T-cell (primary cell): ENCODE results near the gene NARS2. TPM values are rescaled to one million over a fixed set of nuclear protein-coding genes. Genes with fewer than 3 reads are reported as not detected.

Experiments
- ATAC-seq, 4 experiments: fragments of 200-7000 bp in 3 of 4; fragments of 150-1000 bp in 1 of 4; cut with Tn5 transposase; replicated peaks in 1 of 4; 1 replicate in 3 of 4; 2 replicates in 1 of 4; pipeline ENCODE4 v1.10.0; 2021; ENCODE audit warnings: moderate library complexity in 3 of 4, mild to moderate bottlenecking in 2 of 4, moderate number of reproducible peaks in 1 of 4
- CTCF ChIA-PET, 2 donors: fragments of 300-600 bp; sonication (Branson Sonifier 250); formaldehyde crosslinking; loops; one replicate each; lab custom pipeline; 2022; ENCODE audit warnings: antibody characterized with exemption in 2 of 2; lab: Charles Lee
- POLR2A ChIA-PET, 2 donors: fragments of 300-600 bp; sonication (Branson Sonifier 250); formaldehyde crosslinking; loops; one replicate each; lab custom pipeline; 2022; ENCODE audit warnings: antibody characterized with exemption in 2 of 2; lab: Charles Lee
- DNase-seq, 35 experiments: peaks; one replicate each; pipeline versions ENCODE4 v3.0.0 to v3.0.0-alpha.2; 2013 to 2023
- H3K27ac ChIP-seq: one replicate; pipeline ENCODE4 v1.5.1; 2013; ENCODE audit warnings: low read length
- H3K27me3 ChIP-seq, 2 experiments: replicated peaks in 1 of 2; 1 replicate in 1 of 2; 2 replicates in 1 of 2; pipeline versions ENCODE4 v1.6.1 to v1.7.0; 2013; ENCODE audit warnings: low read length in 1 of 2, mixed read lengths in 1 of 2; ENCODE audit not compliant: control insufficient read depth in 2 of 2, insufficient read depth in 2 of 2; ENCODE audit errors: extremely low read depth in 1 of 2
- H3K36me3 ChIP-seq, 2 donors: 1 replicate in 1 of 2; 2 replicates in 1 of 2; pipeline versions ENCODE4 v1.6.1 to v1.7.0; 2013; ENCODE audit warnings: low read length in 1 of 2; ENCODE audit not compliant: control insufficient read depth in 2 of 2, insufficient read depth in 1 of 2; ENCODE audit errors: extremely low read depth in 1 of 2
- H3K4me1 ChIP-seq, 2 experiments: 1 replicate in 1 of 2; 2 replicates in 1 of 2; pipeline versions ENCODE4 v1.6.1 to v1.7.0; 2013; ENCODE audit warnings: low read length in 2 of 2, mixed read lengths in 1 of 2; ENCODE audit not compliant: insufficient read depth in 2 of 2, control insufficient read depth in 1 of 2; ENCODE audit errors: extremely low read depth in 1 of 2
- H3K4me3 ChIP-seq, 2 donors: 1 replicate in 1 of 2; 2 replicates in 1 of 2; pipeline versions ENCODE4 v1.5.1 to v1.7.0; 2013; ENCODE audit warnings: mild to moderate bottlenecking in 2 of 2, low read length in 1 of 2, moderate library complexity in 1 of 2; ENCODE audit not compliant: control insufficient read depth in 1 of 2; ENCODE audit errors: extremely low read depth in 1 of 2
- H3K9me3 ChIP-seq: 2 replicates; pipeline ENCODE4 v1.7.0; 2013
- H3K27ac Mint-ChIP-seq, 2 donors: one replicate each; pipeline ENCODE4 v1.8.0; 2020 to 2021; ENCODE audit warnings: mild to moderate bottlenecking in 2 of 2, mixed read lengths in 2 of 2
- H3K27me3 Mint-ChIP-seq, 2 donors: one replicate each; pipeline ENCODE4 v1.8.0; 2021 to 2022; ENCODE audit warnings: mixed read lengths in 2 of 2
- H3K36me3 Mint-ChIP-seq: one replicate; pipeline ENCODE4 v1.8.0; 2021; ENCODE audit warnings: mixed read lengths
- H3K4me1 Mint-ChIP-seq, 3 donors: one replicate each; pipeline ENCODE4 v1.8.0; 2020 to 2022; ENCODE audit warnings: mixed read lengths in 3 of 3, mild to moderate bottlenecking in 1 of 3
- H3K4me3 Mint-ChIP-seq, 3 donors: one replicate each; pipeline ENCODE4 v1.8.0; 2020 to 2022; ENCODE audit warnings: mild to moderate bottlenecking in 3 of 3, mixed read lengths in 3 of 3, moderate library complexity in 3 of 3
- H3K9me3 Mint-ChIP-seq, 3 donors: one replicate each; pipeline ENCODE4 v1.8.0; 2020 to 2022; ENCODE audit warnings: mixed read lengths in 3 of 3
- WGBS: methylation state at CpG from one replicate; pipeline ENCODE4 v1.1.5; 2013; ENCODE audit warnings: missing lambda C conversion rate; ENCODE audit not compliant: insufficient coverage; 5-methylcytosine and 5-hydroxymethylcytosine counted together
- total RNA-seq, 35 experiments: library from RNA in 6 of 35; stranded (reverse) in 6 of 35; fragments of 120-200 nt in 1 of 35; gene quantifications; one replicate each; pipeline versions ENCODE4 v1.2.1 to v1.2.4 and lab custom pipeline; 2013 to 2026

NARS2 gene
- total RNA-seq, 5 donors from 2014 or later (not counting 1 experiment from before 2014, with no cell fraction given), result 12.1 to 17.6 (median 13.3) TPM

DNA sequence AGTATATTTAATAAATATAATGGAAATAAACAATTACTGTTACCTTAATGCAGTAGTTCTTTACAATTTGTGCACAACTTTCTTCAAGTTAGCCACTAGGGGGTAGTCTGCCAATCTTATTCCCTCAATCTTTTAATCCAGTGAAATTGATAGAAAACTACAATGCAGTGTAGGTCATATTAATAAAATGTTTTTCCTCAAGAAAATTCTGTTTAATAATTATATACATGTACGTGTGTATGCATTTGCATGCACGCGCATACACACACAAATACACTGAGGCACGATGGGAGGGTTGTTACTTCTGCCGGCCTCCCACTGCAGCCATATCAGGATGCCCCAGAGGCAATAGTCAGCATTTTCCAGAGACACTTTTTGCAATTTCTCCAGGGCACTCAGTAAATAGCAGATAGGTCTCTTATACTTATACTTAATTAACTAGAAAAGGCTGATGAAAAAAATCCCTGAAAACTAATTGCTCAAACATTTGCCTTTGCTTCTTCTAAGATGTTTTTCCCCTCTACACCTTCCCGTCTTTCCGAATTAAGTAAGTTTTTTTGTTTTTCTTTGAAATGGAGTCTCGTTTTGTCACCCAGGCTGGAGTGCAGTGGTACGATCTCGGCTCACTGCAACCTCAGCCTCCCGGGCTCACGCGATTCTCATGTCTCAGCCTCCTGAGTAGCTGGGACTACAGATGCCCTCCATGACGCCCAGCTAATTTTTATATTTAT, 160.2 kb downstream of the NARS2 start:
- Mint-ChIP-seq H3K9me3 (peaks cover 0 to 4% (median 2%) of the 10 kb centered on the region in 3 donors), H3K4me3 (no peak overlapping the region), H3K4me1 (peaks cover 10 to 26% (median 17%) of the 10 kb centered on the region in 3 donors), H3K36me3 (peaks cover 4% of the 10 kb centered on the region), H3K27me3 (peaks cover 5 to 9% of the 10 kb centered on the region in 2 donors), H3K27ac (no peak overlapping the region)
- Histone ChIP-seq H3K27me3 (peaks cover 0 to 7% of the 10 kb centered on the region in 2 experiments), H3K9me3 (no peaks in the 10 kb centered on the region), H3K27ac (no peak overlapping the region), H3K4me1 (peaks cover 5 to 16% of the 10 kb centered on the region in 2 experiments), H3K4me3 (no peak overlapping the region), H3K36me3 (no peaks in the 10 kb centered on the region)
- ChIA-PET POLR2A (no interaction called here), CTCF (interaction anchor here (0.6 to 5.7 kb wide), 4 partner anchors 9 to 160 kb away, joined by 3 to 62 read pairs (median 7); no protein-coding TSS in a partner anchor)
- 96% methylated on average over 5 of the region's 14 CpGs for WGBS
- ATAC-seq (no peak), DNase-seq (peak in 1 of 35 experiments; percentile 37)

DNA sequence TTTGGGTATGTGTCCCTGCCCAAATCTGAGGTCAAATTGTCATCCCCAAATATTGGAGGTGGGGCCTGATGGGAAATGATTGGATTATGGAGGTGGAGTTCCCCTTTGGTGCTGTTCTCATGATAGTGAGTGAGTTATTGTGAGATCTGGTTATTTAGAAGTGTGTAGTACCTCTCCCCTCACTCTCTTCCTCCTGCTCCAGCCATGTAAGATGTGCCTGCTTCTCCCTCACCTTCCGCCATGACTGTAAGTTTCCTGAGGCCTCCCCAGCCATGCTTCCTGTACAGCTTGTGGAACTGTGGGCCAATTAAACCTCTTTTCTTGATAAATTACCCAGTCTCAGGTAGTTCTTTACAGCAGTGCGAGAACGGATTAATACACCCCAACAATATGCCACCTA, 166.0 kb downstream of the NARS2 start:
- WGBS, result no CpG with 5 or more reads among the region's 3 CpGs
- Mint-ChIP-seq H3K27ac (no peak overlapping the region), H3K4me1 (peaks cover 0 to 3% (median 0%) of the 10 kb centered on the region in 3 donors), H3K36me3 (peaks cover 10% of the 10 kb centered on the region), H3K27me3 (peaks cover 0 to 1% of the 10 kb centered on the region in 2 donors), H3K4me3 (no peak overlapping the region), H3K9me3 (peaks cover 0 to 8% (median 2%) of the 10 kb centered on the region in 3 donors)
- no peak for ATAC-seq
- no peak for DNase-seq
- no peaks in the 10 kb centered on the region for H3K36me3 ChIP-seq
- no peaks in the 10 kb centered on the region for H3K27me3 ChIP-seq
- H3K4me3 ChIP-seq, result no peak overlapping the region
- ChIA-PET CTCF (no interaction called here), POLR2A (no interaction called here)
- no peaks in the 10 kb centered on the region for H3K4me1 ChIP-seq
- no peaks in the 10 kb centered on the region for H3K9me3 ChIP-seq
- no peak overlapping the region for H3K27ac ChIP-seq

- Mint-ChIP-seq H3K9me3 (peaks cover 0 to 8% (median 2%) of the 10 kb centered on the region in 3 donors), H3K27me3 (peaks cover 0 to 1% of the 10 kb centered on the region in 2 donors), H3K27ac (no peak overlapping the region), H3K4me3 (no peak overlapping the region), H3K4me1 (peaks cover 0 to 3% (median 0%) of the 10 kb centered on the region in 3 donors), H3K36me3 (peaks cover 10% of the 10 kb centered on the region)
- POLR2A ChIA-PET, result interaction anchor here (0.6 kb wide), 2 partner anchors 92 to 412 kb away, joined by 4 to 7 read pairs; partner anchors contain the start of gene INTS4 (in 1 of the 2)
- no peak for ATAC-seq
- WGBS, result no CpG with 5 or more reads among the region's 3 CpGs
- no peaks in the 10 kb centered on the region for H3K4me1 ChIP-seq
- no peaks in the 10 kb centered on the region for H3K9me3 ChIP-seq
- H3K4me3 ChIP-seq, result no peak overlapping the region
- no peaks in the 10 kb centered on the region for H3K36me3 ChIP-seq
- no peaks in the 10 kb centered on the region for H3K27me3 ChIP-seq
- H3K27ac ChIP-seq, result no peak overlapping the region
- CTCF ChIA-PET, result interaction anchor here in 1 of 2 donors (0.7 kb wide), 1 partner anchor 169 kb away, joined by 3 read pairs; no protein-coding TSS in a partner anchor
- no peak for DNase-seq
These were observed 168.0 kb downstream of the NARS2 start for GRCh38 chr11:78406568-78407196.

GRCh38 chr11:78405805-78406204, 168.9 kb downstream of the NARS2 start:
- Histone ChIP-seq H3K4me1 (no peaks in the 10 kb centered on the region), H3K36me3 (no peaks in the 10 kb centered on the region), H3K4me3 (no peak overlapping the region), H3K27ac (no peak overlapping the region), H3K27me3 (no peaks in the 10 kb centered on the region), H3K9me3 (no peaks in the 10 kb centered on the region)
- Mint-ChIP-seq H3K9me3 (peaks cover 0 to 8% (median 2%) of the 10 kb centered on the region in 3 donors), H3K4me3 (no peak overlapping the region), H3K27me3 (peaks cover 0 to 1% of the 10 kb centered on the region in 2 donors), H3K4me1 (peaks cover 0 to 3% (median 0%) of the 10 kb centered on the region in 3 donors), H3K36me3 (peaks cover 10% of the 10 kb centered on the region), H3K27ac (no peak overlapping the region)
- WGBS, result no CpG with 5 or more reads among the region's 2 CpGs
- POLR2A ChIA-PET, result no interaction called here
- ATAC-seq (no peak), DNase-seq (no peak)
- CTCF ChIA-PET, result interaction anchor here (1.1 kb wide), 2 partner anchors 9 to 159 kb away, joined by 3 to 9 read pairs; no protein-coding TSS in a partner anchor

DNA sequence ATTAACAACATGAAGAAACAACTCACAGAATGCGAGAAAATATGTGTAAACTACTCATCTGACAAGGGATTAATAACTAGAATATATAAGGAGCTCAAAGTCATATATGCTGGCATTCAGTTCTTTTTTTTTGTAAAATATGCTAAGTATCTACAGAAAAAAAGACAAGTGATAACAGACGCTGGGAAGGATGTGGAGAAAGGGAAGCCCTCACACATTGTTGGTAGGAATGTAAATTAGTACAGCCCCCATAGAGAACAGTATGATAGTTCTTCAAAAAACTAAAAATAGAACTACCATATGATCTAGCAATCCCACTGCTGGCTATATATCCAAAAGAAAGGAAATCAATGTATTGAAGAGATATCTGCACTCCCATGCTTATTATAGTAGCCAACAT, 170.9 kb downstream of the NARS2 start:
- Mint-ChIP-seq H3K27ac (no peak overlapping the region), H3K4me3 (no peak overlapping the region), H3K27me3 (no peaks in the 10 kb centered on the region), H3K9me3 (peaks cover 0 to 2% (median 0%) of the 10 kb centered on the region in 3 donors), H3K36me3 (peaks cover 6% of the 10 kb centered on the region), H3K4me1 (peaks cover 0 to 3% (median 0%) of the 10 kb centered on the region in 3 donors)
- no peak for ATAC-seq
- ChIA-PET POLR2A (no interaction called here), CTCF (no interaction called here)
- H3K36me3 ChIP-seq, result no peaks in the 10 kb centered on the region
- WGBS, result no CpG with 5 or more reads among the region's 2 CpGs
- no peaks in the 10 kb centered on the region for H3K4me1 ChIP-seq
- no peak overlapping the region for H3K4me3 ChIP-seq
- no peak for DNase-seq
- H3K27ac ChIP-seq, result no peak overlapping the region
- no peaks in the 10 kb centered on the region for H3K9me3 ChIP-seq
- H3K27me3 ChIP-seq, result no peaks in the 10 kb centered on the region

GRCh38 chr11:78402847-78403246, 171.8 kb downstream of the NARS2 start:
- H3K4me1 Mint-ChIP-seq, result peaks cover 0 to 4% (median 0%) of the 10 kb centered on the region in 3 donors
- Histone ChIP-seq H3K4me3 (no peak overlapping the region), H3K27me3 (no peaks in the 10 kb centered on the region), H3K36me3 (no peaks in the 10 kb centered on the region), H3K27ac (no peak overlapping the region), H3K9me3 (no peaks in the 10 kb centered on the region), H3K4me1 (no peaks in the 10 kb centered on the region)
- H3K27me3 Mint-ChIP-seq, result no peaks in the 10 kb centered on the region
- ATAC-seq (no peak), DNase-seq (no peak)
- H3K36me3 Mint-ChIP-seq, result peaks cover 3% of the 10 kb centered on the region
- WGBS, result no CpG with 5 or more reads among the region's 3 CpGs
- ChIA-PET CTCF (interaction anchor here in 1 of 2 donors (0.9 kb wide), 1 partner anchor 14 kb away, joined by 3 read pairs; no protein-coding TSS in a partner anchor), POLR2A (no interaction called here)
- no peak overlapping the region for H3K4me3 Mint-ChIP-seq
- no peaks in the 10 kb centered on the region for H3K9me3 Mint-ChIP-seq
- H3K27ac Mint-ChIP-seq, result no peak overlapping the region
